SU-DHL-6 (cell line): ENCODE data around the gene AK9.

ENCODE experiments used
- H2AFZ ChIP-seq: fragments of 200-600 bp; sonication (generic); 2 replicates; pipeline ENCODE4 v1.6.1; 2014; ENCODE audit warnings: low read depth, mild to moderate bottlenecking, moderate library complexity, mixed read lengths, antibody characterized with exemption, low read length; ENCODE audit not compliant: severe bottlenecking
- H3F3A ChIP-seq: fragments of 200-600 bp; shearing (Covaris generic); 2 replicates; pipeline ENCODE4 v1.6.0; 2016; ENCODE audit warnings: antibody characterized with exemption, mild to moderate bottlenecking; ENCODE audit not compliant: insufficient read depth
- H3K27ac ChIP-seq: fragments of 200-600 bp; sonication (generic); 2 replicates; pipeline ENCODE4 v1.5.1; 2016; ENCODE audit warnings: low read depth, mild to moderate bottlenecking, low read length, moderate library complexity, mixed read lengths
- H3K27me3 ChIP-seq: fragments of 200-600 bp; sonication (generic), shearing (Covaris generic); 2 replicates; pipeline ENCODE4 v1.6.0; 2014; ENCODE audit warnings: mild to moderate bottlenecking, low read length
- H3K36me3 ChIP-seq: fragments of 200-600 bp; sonication (generic); 2 replicates; pipeline ENCODE4 v1.6.1; 2014; ENCODE audit warnings: mild to moderate bottlenecking, low read length, mixed read lengths
- H3K4me2 ChIP-seq: fragments of 300-600, 200-600 bp; shearing (Covaris generic), sonication (generic); 2 replicates; pipeline ENCODE4 v1.6.0; 2014; ENCODE audit warnings: low read length, low read depth, mild to moderate bottlenecking; ENCODE audit not compliant: poor library complexity, severe bottlenecking
- H3K4me3 ChIP-seq: fragments of 200-600 bp; sonication (generic); 2 replicates; pipeline ENCODE4 v1.5.1; 2014; ENCODE audit warnings: antibody characterized with exemption, low read length, mild to moderate bottlenecking, mixed read lengths; ENCODE audit not compliant: insufficient read depth, poor library complexity, severe bottlenecking
- H3K79me2 ChIP-seq: fragments of 200-600 bp; sonication (generic); 2 replicates; pipeline ENCODE4 v1.6.1; 2014; ENCODE audit warnings: mild to moderate bottlenecking, low read length, moderate library complexity; ENCODE audit not compliant: insufficient read depth
- H3K9ac ChIP-seq: fragments of 200-600 bp; sonication (generic); 2 replicates; pipeline ENCODE4 v1.7.0; 2014; ENCODE audit warnings: mild to moderate bottlenecking, low read length
- H3K9me2 ChIP-seq: fragments of 200-600 bp; sonication (generic); replicated peaks from 2 replicates; pipeline ENCODE4 v1.6.1; 2014; ENCODE audit warnings: low read length; ENCODE audit not compliant: insufficient read depth
- H3K9me3 ChIP-seq: fragments of 200-600 bp; sonication (generic); 2 replicates; pipeline ENCODE4 v1.6.1; 2014; ENCODE audit warnings: low read length, mixed read lengths; ENCODE audit not compliant: insufficient read depth
- H4K20me1 ChIP-seq: fragments of 200-600 bp; sonication (generic); 2 replicates; pipeline ENCODE4 v1.6.1; 2014; ENCODE audit warnings: low read depth, mild to moderate bottlenecking, antibody characterized with exemption, low read length, moderate library complexity, mixed read lengths
- EZH2phosphoT487 ChIP-seq: fragments of 200-600 bp; sonication (generic), shearing (Covaris generic); conservative IDR thresholded peaks from 2 replicates; pipeline ENCODE4 v1.6.1; 2018; ENCODE audit warnings: mild to moderate bottlenecking, antibody characterized with exemption, low read length, moderate library complexity, mixed read lengths
- TF ChIP-seq, protein P1 (sequence below): fragments of 200-600 bp; sonication (generic); IDR thresholded peaks from one replicate; pipeline ENCODE4 v1.5.1; 2017; ENCODE audit warnings: antibody characterized with exemption, mild to moderate bottlenecking, low read length, moderate library complexity; ENCODE audit not compliant: insufficient read depth, poor library complexity, severe bottlenecking

The AK9 gene

GRCh38 chr6:109662192-109662591 lies 28.8 kb downstream of the AK9 start:
- Histone ChIP-seq H2AFZ (no peak overlapping the region), H3K9me2 (no peaks in the 10 kb centered on the region), H3K9ac (no peak overlapping the region), H3K27me3 (no peaks in the 10 kb centered on the region), H3K36me3 (no peaks in the 10 kb centered on the region), H3K4me3 (no peak overlapping the region), H3K27ac (no peak overlapping the region), H4K20me1 (no peaks in the 10 kb centered on the region), H3K79me2 (no peaks in the 10 kb centered on the region), H3K4me2 (no peak overlapping the region), H3F3A (no peaks in the 10 kb centered on the region), H3K9me3 (no peaks in the 10 kb centered on the region)
- no peak for TF ChIP-seq EZH2phosphoT487
- TF ChIP-seq, protein P1, sequence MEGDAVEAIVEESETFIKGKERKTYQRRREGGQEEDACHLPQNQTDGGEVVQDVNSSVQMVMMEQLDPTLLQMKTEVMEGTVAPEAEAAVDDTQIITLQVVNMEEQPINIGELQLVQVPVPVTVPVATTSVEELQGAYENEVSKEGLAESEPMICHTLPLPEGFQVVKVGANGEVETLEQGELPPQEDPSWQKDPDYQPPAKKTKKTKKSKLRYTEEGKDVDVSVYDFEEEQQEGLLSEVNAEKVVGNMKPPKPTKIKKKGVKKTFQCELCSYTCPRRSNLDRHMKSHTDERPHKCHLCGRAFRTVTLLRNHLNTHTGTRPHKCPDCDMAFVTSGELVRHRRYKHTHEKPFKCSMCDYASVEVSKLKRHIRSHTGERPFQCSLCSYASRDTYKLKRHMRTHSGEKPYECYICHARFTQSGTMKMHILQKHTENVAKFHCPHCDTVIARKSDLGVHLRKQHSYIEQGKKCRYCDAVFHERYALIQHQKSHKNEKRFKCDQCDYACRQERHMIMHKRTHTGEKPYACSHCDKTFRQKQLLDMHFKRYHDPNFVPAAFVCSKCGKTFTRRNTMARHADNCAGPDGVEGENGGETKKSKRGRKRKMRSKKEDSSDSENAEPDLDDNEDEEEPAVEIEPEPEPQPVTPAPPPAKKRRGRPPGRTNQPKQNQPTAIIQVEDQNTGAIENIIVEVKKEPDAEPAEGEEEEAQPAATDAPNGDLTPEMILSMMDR: no peak

GRCh38 chr6:109660526-109661320 lies 30.3 kb downstream of the AK9 start:
- H3K79me2 ChIP-seq: no peaks in the 10 kb centered on the region
- no peaks in the 10 kb centered on the region for H3F3A ChIP-seq
- H3K9me3 ChIP-seq: no peaks in the 10 kb centered on the region
- TF ChIP-seq, protein P1: no peak
- TF ChIP-seq EZH2phosphoT487: no peak
- H4K20me1 ChIP-seq: no peaks in the 10 kb centered on the region
- H3K4me3 ChIP-seq: no peak overlapping the region
- H2AFZ ChIP-seq: no peak overlapping the region
- no peaks in the 10 kb centered on the region for H3K9me2 ChIP-seq
- no peak overlapping the region for H3K9ac ChIP-seq
- H3K4me2 ChIP-seq: no peak overlapping the region
- no peaks in the 10 kb centered on the region for H3K36me3 ChIP-seq
- H3K27me3 ChIP-seq: no peaks in the 10 kb centered on the region
- H3K27ac ChIP-seq: no peak overlapping the region

DNA sequence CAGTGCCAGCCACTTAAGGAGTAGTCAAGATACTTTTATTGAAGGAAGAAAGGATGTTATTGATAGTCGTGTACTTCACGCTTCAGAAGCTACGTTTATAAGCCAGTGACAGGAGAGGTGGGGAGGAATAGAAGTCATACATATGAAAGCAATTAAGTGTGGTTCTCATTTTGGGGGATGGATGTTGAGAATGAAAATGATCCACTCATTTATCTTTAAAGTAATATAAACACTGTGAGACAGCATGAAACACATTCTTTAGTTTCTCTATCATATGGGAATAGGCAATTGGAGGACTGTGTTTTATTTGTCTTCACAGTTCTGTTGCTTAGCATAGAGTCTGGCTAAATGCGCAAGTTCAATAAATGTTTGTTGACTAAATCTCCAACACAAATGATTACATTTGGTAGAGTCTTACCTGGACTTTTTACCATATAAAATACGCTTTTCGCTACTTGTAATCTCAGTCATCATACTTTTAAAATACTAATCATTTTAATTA lies 35.2 kb downstream of the AK9 start:
- H3K27me3 ChIP-seq: no peaks in the 10 kb centered on the region

More for the DNA sequence above, 35.2 kb downstream of the AK9 start:
- H2AFZ ChIP-seq: no peak overlapping the region
- H3K36me3 ChIP-seq: no peaks in the 10 kb centered on the region
- no peaks in the 10 kb centered on the region for H3F3A ChIP-seq
- H3K9me2 ChIP-seq: no peaks in the 10 kb centered on the region
- H4K20me1 ChIP-seq: no peaks in the 10 kb centered on the region
- no peak overlapping the region for H3K4me2 ChIP-seq
- no peak overlapping the region for H3K4me3 ChIP-seq
- TF ChIP-seq EZH2phosphoT487: no peak
- TF ChIP-seq, protein P1: no peak
- H3K9ac ChIP-seq: no peak overlapping the region
- no peak overlapping the region for H3K27ac ChIP-seq
- H3K9me3 ChIP-seq: no peaks in the 10 kb centered on the region
- no peaks in the 10 kb centered on the region for H3K79me2 ChIP-seq
